HG03460 (cell line): ENCODE results near the gene WDR33.

Source experiments
- ATAC-seq: cut with Tn5 transposase; IDR thresholded peaks from one replicate; pipeline ENCODE4 v1.9.1; 2021; ENCODE audit not compliant: unreplicated experiment

Gene WDR33

GRCh38 chr2:127658641-127659407 lies 152.1 kb downstream of the WDR33 start:
- ATAC-seq, result no peak

- no peak for ATAC-seq
These were observed 152.8 kb downstream of the WDR33 start for GRCh38 chr2:127658146-127658545.

GRCh38 chr2:127657232-127657595 lies 153.8 kb downstream of the WDR33 start:
- ATAC-seq, result no peak

GRCh38 chr2:127656569-127657231 lies 154.3 kb downstream of the WDR33 start:
- no peak for ATAC-seq

GRCh38 chr2:127655209-127656073 lies 155.5 kb downstream of the WDR33 start:
- ATAC-seq, result no peak

GRCh38 chr2:127654838-127655175 lies 156.2 kb downstream of the WDR33 start:
- ATAC-seq, result no peak

GRCh38 chr2:127654084-127654837 lies 156.7 kb downstream of the WDR33 start:
- no peak for ATAC-seq

- ATAC-seq, result no peak
These were observed 157.4 kb downstream of the WDR33 start for GRCh38 chr2:127653421-127654083.

- ATAC-seq, result no peak
These were observed 158.1 kb downstream of the WDR33 start for GRCh38 chr2:127652786-127653357.

GRCh38 chr2:127651971-127652550 lies 158.9 kb downstream of the WDR33 start:
- no peak for ATAC-seq

- ATAC-seq, result no peak
These were observed 159.6 kb downstream of the WDR33 start for GRCh38 chr2:127651381-127651809.
